Stomach (tissue), 9 donors: ENCODE data around the gene GNG14. TPM values are rescaled to one million over a fixed set of nuclear protein-coding genes. Genes with fewer than 3 reads are reported as not detected.

Source experiments
- DNase-seq, 2 donors: peaks; one replicate each; pipeline versions ENCODE4 v3.0.0 to v3.0.0-alpha.2; 2013 to 2019
- H3K27ac ChIP-seq, 5 donors: fragments of 200-600 bp in 4 of 5; sonication (generic) in 4 of 5; one replicate each; pipeline ENCODE4 v1.5.1; 2013 to 2019; ENCODE audit warnings: mild to moderate bottlenecking in 1 of 5, moderate library complexity in 1 of 5
- H3K27me3 ChIP-seq, 3 donors: fragments of 200-600 bp; sonication (generic); one replicate each; pipeline ENCODE4 v1.5.1; 2017 to 2019; ENCODE audit warnings: mixed run types in 1 of 3
- H3K36me3 ChIP-seq, 4 donors: fragments of 200-600 bp; sonication (generic); 1 replicate in 3 of 4; 2 replicates in 1 of 4; pipeline ENCODE4 v1.5.1; 2016 to 2019
- H3K4me1 ChIP-seq, 4 donors: fragments of 200-600 bp; sonication (generic); one replicate each; pipeline ENCODE4 v1.5.1; 2016 to 2019
- H3K4me3 ChIP-seq, 4 donors: fragments of 200-600 bp; sonication (generic) in 3 of 4; one replicate each; pipeline ENCODE4 v1.5.1; 2016 to 2019; ENCODE audit warnings: mild to moderate bottlenecking in 1 of 4
- H3K9me3 ChIP-seq, 4 donors: fragments of 200-600 bp; sonication (generic); one replicate each; pipeline ENCODE4 v1.5.1; 2016 to 2019
- CTCF ChIP-seq, 7 experiments: fragments of 450-650 bp in 4 of 7; fragments of 200-600 bp in 3 of 7; sonication (generic) in 3 of 7; IDR thresholded peaks; one replicate each; pipeline ENCODE4 v1.5.1; 2016 to 2019; ENCODE audit warnings: antibody characterized with exemption in 7 of 7, control low read depth in 2 of 7, mild to moderate bottlenecking in 1 of 7
- EP300 ChIP-seq: sonication (generic); formaldehyde crosslinking; IDR thresholded peaks from one replicate; pipeline ENCODE4 v1.6.1; 2017; ENCODE audit warnings: antibody characterized with exemption
- POLR2A ChIP-seq, 4 donors: fragments of 450-650 bp; IDR thresholded peaks; one replicate each; pipeline ENCODE4 v1.6.1; 2016; ENCODE audit warnings: antibody characterized with exemption in 4 of 4, control low read depth in 2 of 4, mild to moderate bottlenecking in 1 of 4, moderate library complexity in 1 of 4
- POLR2AphosphoS5 ChIP-seq, 3 donors: sonication (generic); formaldehyde crosslinking; IDR thresholded peaks; one replicate each; pipeline ENCODE4 v1.6.1; 2016; ENCODE audit warnings: antibody characterized with exemption in 3 of 3
- WGBS, 5 donors: extraction: QIAGEN DNeasy Blood & Tissue Kit in 3 of 5; methylation state at CpG; one replicate each; pipeline versions ENCODE4 v1.1.5 to v1.1.7; 2013 to 2018; 5-methylcytosine and 5-hydroxymethylcytosine counted together
- intact Hi-C: fragments of 100-400 bp; cut with DNase I; formaldehyde crosslinking; loops from one replicate; pipeline ENCODE4 v1.15.1; 2023; ENCODE audit warnings: low total_unique reads
- polyA plus RNA-seq, 3 donors: library from polyadenylated mRNA; stranded (reverse); fragments of 200-250 nt; gene quantifications; one replicate each; pipeline ENCODE4 v1.2.3, GENCODE V29; 2013
- small RNA-seq, 4 donors: library from RNA; depleted of rRNA; stranded (forward); fragments of <200 nt; gene quantifications; one replicate each; pipeline ENCODE3, GENCODE V24; 2016
- total RNA-seq, 5 donors: library from RNA; depleted of rRNA; stranded (reverse); fragments of >200 nt; gene quantifications; one replicate each; pipeline versions ENCODE4 v1.1.0 to v1.2.3, GENCODE V29; 2014 to 2016
- donor health status: healthy with polysubstance abuse.
- donor health status: Bipolar disorder and iron deficiency.
- donor health status: healthy.

GNG14 gene
- total and polyA plus RNA-seq, 8 donors: not detected

GRCh38 chr19:12733369-12734214 is 45.8 kb downstream of the GNG14 start:
- TF ChIP-seq CTCF (IDR thresholded peaks at IDR 0.05): no peak
- TF ChIP-seq POLR2A (IDR thresholded peaks at IDR 0.05): no peak
- no peak for TF ChIP-seq EP300
- no peak for TF ChIP-seq POLR2AphosphoS5 (IDR thresholded peaks at IDR 0.05)
- WGBS, 5 donors: 0 to 2% (median 1%) methylated on average over 15 of the region's 15 CpGs
- H3K4me1 ChIP-seq: peaks cover 39 to 70% (median 55%) of the 10 kb centered on the region in 4 donors
- DNase-seq: peak in 1 of 2 donors; percentile 62
- H3K4me3 ChIP-seq: peak overlapping the region; percentile 86 to 98 (median 92)
- peaks cover 23 to 36% (median 33%) of the 10 kb centered on the region in 4 donors for H3K36me3 ChIP-seq
- peak overlapping the region; percentile 89 to 97 (median 94) for H3K27ac ChIP-seq
- H3K27me3 ChIP-seq: no peaks in the 10 kb centered on the region
- intact Hi-C loops: no loop called here
- H3K9me3 ChIP-seq: no peaks in the 10 kb centered on the region

- TF ChIP-seq POLR2A (IDR thresholded peaks at IDR 0.05) (no peak), CTCF (IDR thresholded peaks at IDR 0.05) (peak in 1 of 7 experiments; percentile 31), EP300 (no peak), POLR2AphosphoS5 (IDR thresholded peaks at IDR 0.05) (peak; percentile 40 to 78 (median 43))
- 0 to 1% (median 1%) methylated on average over 29 of the region's 29 CpGs for WGBS, 5 donors
- Histone ChIP-seq H3K36me3 (peaks cover 17 to 38% (median 38%) of the 10 kb centered on the region in 4 donors), H3K9me3 (no peaks in the 10 kb centered on the region), H3K27me3 (no peaks in the 10 kb centered on the region), H3K4me3 (peak within 1 kb of the TSS; percentile 85 to 99 (median 92)), H3K4me1 (peaks cover 35 to 54% (median 51%) of the 10 kb centered on the region in 4 donors), H3K27ac (peak within 1 kb of the TSS; percentile 70 to 90 (median 83))
- intact Hi-C loops: no loop called here
- DNase-seq: peak; percentile 91 to 99
Measured at GRCh38 chr19:12736995-12737834, 49.4 kb downstream of the GNG14 start, which contains the start of gene GET3. TSS of gene GET3 (plus strand) at chr19:12737497. CDS start at chr19:12737506, 9 bp downstream.

GRCh38 chr19:12737835-12738351 is 50.1 kb downstream of the GNG14 start:
- Histone ChIP-seq H3K27ac (peak overlapping the region in 4 of 5 donors; percentile 83 to 90 (median 84)), H3K4me1 (peaks cover 29 to 48% (median 44%) of the 10 kb centered on the region in 4 donors), H3K9me3 (no peaks in the 10 kb centered on the region), H3K36me3 (peaks cover 17 to 45% (median 44%) of the 10 kb centered on the region in 4 donors), H3K27me3 (no peaks in the 10 kb centered on the region), H3K4me3 (peak overlapping the region; percentile 85 to 99 (median 92))
- no peak for TF ChIP-seq CTCF (IDR thresholded peaks at IDR 0.05)
- no peak for TF ChIP-seq POLR2A (IDR thresholded peaks at IDR 0.05)
- no peak for TF ChIP-seq POLR2AphosphoS5 (IDR thresholded peaks at IDR 0.05)
- no peak for TF ChIP-seq EP300
- intact Hi-C loops: no loop called here
- no peak for DNase-seq
- WGBS, 5 donors: 10 to 16% (median 11%) methylated on average over 13 of the region's 13 CpGs

Small RNA genes within 50 kb of the gene (small RNA-seq; reads per million reads assigned to genes)
- gene SNORD41: 99.7 to 174 (median 111) reads per million in 4 donors

Other genes with a start within 250 kb of the GNG14 start
- 1 to 10 TPM in 3 of 5 donors, under 1 TPM in 1, not detected in 1; 0.58 to 8.6 (median 3.1) TPM for gene ZNF443, start 247.0 kb upstream of the GNG14 start, total RNA-seq
- 1 to 10 TPM in 2 of 3 donors, under 1 TPM in 1; 0.31 to 3.7 (median 1.5) TPM for gene ZNF443, start 247.0 kb upstream of the GNG14 start, polyA plus RNA-seq
- 1 to 10 TPM in 2 of 5 donors, under 1 TPM in 1, not detected in 2; 0.58 to 8.3 (median 4.9) TPM for gene ZNF709, start 203.2 kb upstream of the GNG14 start, total RNA-seq
- under 1 TPM in 2 of 3 donors, not detected in 1; 0.44 to 0.63 TPM for gene ZNF709, start 203.2 kb upstream of the GNG14 start, polyA plus RNA-seq
- gene ZNF564, start 136.5 kb upstream of the GNG14 start, total RNA-seq: 10 to 100 TPM in 2 of 5 donors, 1 to 10 TPM in 3; 4.9 to 74.1 (median 9.4) TPM
- gene ZNF564, start 136.5 kb upstream of the GNG14 start, polyA plus RNA-seq: 1 to 10 TPM; 4.7 to 6.4 (median 5.0) TPM
- 1 to 10 TPM in 4 of 5 donors, not detected in 1; 4.1 to 7.5 (median 5.6) TPM for gene ZNF490, start 77.2 kb upstream of the GNG14 start, total RNA-seq
- under 1 TPM in 2 of 3 donors, not detected in 1; 0.25 to 0.44 TPM for gene ZNF490, start 77.2 kb upstream of the GNG14 start, polyA plus RNA-seq
- 10 to 100 TPM; 14.0 to 33.0 (median 25.8) TPM for gene ZNF791, start 77.1 kb upstream of the GNG14 start, total RNA-seq
- gene ZNF791, start 77.1 kb upstream of the GNG14 start, polyA plus RNA-seq: 1 to 10 TPM; 4.7 to 7.2 (median 5.3) TPM
- gene MAN2B1, start 21.3 kb upstream of the GNG14 start, total RNA-seq: 100 to 1,000 TPM in 4 of 5 donors, 10 to 100 TPM in 1; 41.7 to 429 (median 117) TPM
- gene MAN2B1, start 21.3 kb upstream of the GNG14 start, polyA plus RNA-seq: 10 to 100 TPM; 20.6 to 59.0 (median 42.1) TPM
- 10 to 100 TPM in 1 of 5 donors, 1 to 10 TPM in 4; 1.4 to 12.9 (median 9.6) TPM for gene WDR83, start 21.2 kb upstream of the GNG14 start, total RNA-seq
- gene WDR83, start 21.2 kb upstream of the GNG14 start, polyA plus RNA-seq: 10 to 100 TPM; 20.6 to 33.4 (median 32.7) TPM
- 100 to 1,000 TPM in 2 of 5 donors, 10 to 100 TPM in 3; 51.7 to 287 (median 82.6) TPM for gene DHPS, start 6.1 kb upstream of the GNG14 start, total RNA-seq
- gene DHPS, start 6.1 kb upstream of the GNG14 start, polyA plus RNA-seq: 10 to 100 TPM; 65.1 to 76.0 (median 75.0) TPM
- 10 to 100 TPM in 1 of 5 donors, 1 to 10 TPM in 3, under 1 TPM in 1; 0.29 to 10.9 (median 2.7) TPM for gene FBXW9, start 8.6 kb downstream of the GNG14 start, total RNA-seq
- gene FBXW9, start 8.6 kb downstream of the GNG14 start, polyA plus RNA-seq: 1 to 10 TPM; 4.6 to 9.8 (median 5.8) TPM
- gene TNPO2, start 35.9 kb downstream of the GNG14 start, total RNA-seq: 100 to 1,000 TPM in 1 of 5 donors, 10 to 100 TPM in 4; 20.6 to 143 (median 59.8) TPM
- 10 to 100 TPM; 13.7 to 18.5 (median 17.2) TPM for gene TNPO2, start 35.9 kb downstream of the GNG14 start, polyA plus RNA-seq
- gene TRIR, start 46.7 kb downstream of the GNG14 start, total RNA-seq: 100 to 1,000 TPM; 104 to 687 (median 176) TPM
- 100 to 1,000 TPM; 341 to 367 (median 348) TPM for gene TRIR, start 46.7 kb downstream of the GNG14 start, polyA plus RNA-seq
- 10 to 100 TPM in 3 of 5 donors, 1 to 10 TPM in 1, under 1 TPM in 1; 0.89 to 27.2 (median 15.5) TPM for gene GET3, start 49.5 kb downstream of the GNG14 start, total RNA-seq
- 10 to 100 TPM; 55.1 to 90.4 (median 75.5) TPM for gene GET3, start 49.5 kb downstream of the GNG14 start, polyA plus RNA-seq
- 100 to 1,000 TPM in 1 of 5 donors, not detected in 4; 165 TPM for gene BEST2, start 63.8 kb downstream of the GNG14 start, total RNA-seq
- gene BEST2, start 63.8 kb downstream of the GNG14 start, polyA plus RNA-seq: under 1 TPM in 1 of 3 donors, not detected in 2; 0.08 TPM
- gene HOOK2, start 87.6 kb downstream of the GNG14 start, total RNA-seq: 100 to 1,000 TPM in 3 of 5 donors, 10 to 100 TPM in 2; 33.0 to 797 (median 303) TPM
- gene HOOK2, start 87.6 kb downstream of the GNG14 start, polyA plus RNA-seq: 10 to 100 TPM; 30.1 to 74.1 (median 66.7) TPM
- gene JUNB, start 103.5 kb downstream of the GNG14 start, total RNA-seq: 100 to 1,000 TPM; 178 to 625 (median 336) TPM
- gene JUNB, start 103.5 kb downstream of the GNG14 start, polyA plus RNA-seq: 100 to 1,000 TPM; 128 to 152 (median 136) TPM
- 100 to 1,000 TPM; 118 to 284 (median 129) TPM for gene PRDX2, start 113.8 kb downstream of the GNG14 start, total RNA-seq
- 100 to 1,000 TPM; 213 to 257 (median 240) TPM for gene PRDX2, start 113.8 kb downstream of the GNG14 start, polyA plus RNA-seq
- gene THSD8, start 114.1 kb downstream of the GNG14 start, total RNA-seq: not detected
- gene THSD8, start 114.1 kb downstream of the GNG14 start, polyA plus RNA-seq: 1 to 10 TPM; 2.9 to 8.3 (median 5.1) TPM
- 10 to 100 TPM in 2 of 5 donors, 1 to 10 TPM in 2, under 1 TPM in 1; 0.45 to 36.2 (median 6.2) TPM for gene RNASEH2A, start 118.6 kb downstream of the GNG14 start, total RNA-seq
- gene RNASEH2A, start 118.6 kb downstream of the GNG14 start, polyA plus RNA-seq: 10 to 100 TPM in 1 of 3 donors, 1 to 10 TPM in 2; 5.4 to 10.6 (median 6.4) TPM
- not detected for gene RTBDN, start 146.6 kb downstream of the GNG14 start, total RNA-seq
- under 1 TPM in 1 of 3 donors, not detected in 2; 0.53 TPM for gene RTBDN, start 146.6 kb downstream of the GNG14 start, polyA plus RNA-seq
- gene MAST1, start 150.5 kb downstream of the GNG14 start, total RNA-seq: 10 to 100 TPM in 1 of 5 donors, 1 to 10 TPM in 3, not detected in 1; 1.3 to 33.9 (median 5.9) TPM
- 1 to 10 TPM in 1 of 3 donors, under 1 TPM in 2; 0.43 to 1.1 (median 0.56) TPM for gene MAST1, start 150.5 kb downstream of the GNG14 start, polyA plus RNA-seq
- 10 to 100 TPM; 11.9 to 53.1 (median 30.4) TPM for gene DNASE2, start 193.5 kb downstream of the GNG14 start, total RNA-seq
- gene DNASE2, start 193.5 kb downstream of the GNG14 start, polyA plus RNA-seq: 10 to 100 TPM in 2 of 3 donors, 1 to 10 TPM in 1; 9.0 to 26.2 (median 20.3) TPM
- gene KLF1, start 199.2 kb downstream of the GNG14 start, total RNA-seq: under 1 TPM in 1 of 5 donors, not detected in 4; 0.18 TPM
- gene KLF1, start 199.2 kb downstream of the GNG14 start, polyA plus RNA-seq: under 1 TPM in 2 of 3 donors, not detected in 1; 0.05 to 0.19 TPM
- gene GCDH, start 203.2 kb downstream of the GNG14 start, total RNA-seq: 10 to 100 TPM in 4 of 5 donors, not detected in 1; 17.5 to 30.8 (median 23.9) TPM
- 10 to 100 TPM; 21.6 to 26.6 (median 24.0) TPM for gene GCDH, start 203.2 kb downstream of the GNG14 start, polyA plus RNA-seq
- gene SYCE2, start 231.3 kb downstream of the GNG14 start, total RNA-seq: not detected
- gene SYCE2, start 231.3 kb downstream of the GNG14 start, polyA plus RNA-seq: under 1 TPM in 1 of 3 donors, not detected in 2; 0.23 TPM
- gene FARSA, start 245.7 kb downstream of the GNG14 start, total RNA-seq: 100 to 1,000 TPM in 1 of 5 donors, 10 to 100 TPM in 4; 27.2 to 125 (median 51.9) TPM
- 10 to 100 TPM; 34.7 to 40.3 (median 39.4) TPM for gene FARSA, start 245.7 kb downstream of the GNG14 start, polyA plus RNA-seq